CD4-positive, alpha-beta T cell (primary cell): Measurements from ENCODE around the gene BABAM2. TPM values are rescaled to one million over a fixed set of nuclear protein-coding genes. Genes with fewer than 3 reads are reported as not detected.

Experiments used
- ATAC-seq: fragments of 200-7000 bp; cut with Tn5 transposase; one replicate; pipeline ENCODE4 v1.10.0; 2022; ENCODE audit warnings: mild to moderate bottlenecking; ENCODE audit not compliant: poor library complexity
- CTCF ChIA-PET: fragments of 350-600 bp; sonication (Branson Sonifier 250); formaldehyde crosslinking; loops from one replicate; lab custom pipeline; 2021; ENCODE audit warnings: antibody characterized with exemption, inconsistent platforms; lab: Charles Lee
- POLR2A ChIA-PET: fragments of 350-600 bp; sonication (Branson Sonifier 250); formaldehyde crosslinking; loops from one replicate; lab custom pipeline; 2021; ENCODE audit warnings: antibody characterized with exemption, inconsistent platforms; lab: Charles Lee
- DNase-seq, 14 experiments: peaks; one replicate each; pipeline ENCODE4 v3.0.0-alpha.2; 2013 to 2020; ENCODE audit warnings: mixed read lengths in 2 of 14
- H3K27ac ChIP-seq, 2 donors: one replicate each; pipeline versions ENCODE4 v1.5.1 to v1.7.0; 2013; ENCODE audit warnings: low read length in 2 of 2, low read depth in 1 of 2, mild to moderate bottlenecking in 1 of 2
- H3K27me3 ChIP-seq, 2 experiments: 1 replicate in 1 of 2; 2 replicates in 1 of 2; pipeline versions ENCODE4 v1.6.1 to v1.7.0; 2013; ENCODE audit warnings: low read length in 2 of 2, control low read depth in 1 of 2, mild to moderate bottlenecking in 1 of 2, moderate library complexity in 1 of 2; ENCODE audit not compliant: insufficient read depth in 2 of 2, control insufficient read depth in 1 of 2
- H3K36me3 ChIP-seq: one replicate; pipeline ENCODE4 v1.6.1; 2013; ENCODE audit warnings: low read length, control low read depth; ENCODE audit not compliant: insufficient read depth
- H3K4me1 ChIP-seq: one replicate; pipeline ENCODE4 v1.6.1; 2013; ENCODE audit warnings: low read length, control low read depth; ENCODE audit not compliant: insufficient read depth
- H3K4me3 ChIP-seq: one replicate; pipeline ENCODE4 v1.5.1; 2013; ENCODE audit warnings: mild to moderate bottlenecking, low read length, moderate library complexity
- H3K9me3 ChIP-seq, 2 experiments: 1 replicate in 1 of 2; 2 replicates in 1 of 2; pipeline versions ENCODE4 v1.6.1 to v1.7.0; 2013; ENCODE audit warnings: low read length in 2 of 2, mild to moderate bottlenecking in 2 of 2, control low read depth in 1 of 2, moderate library complexity in 1 of 2; ENCODE audit not compliant: control insufficient read depth in 1 of 2, insufficient read depth in 1 of 2
- H3K27ac Mint-ChIP-seq: one replicate; pipeline ENCODE4 v1.8.0; 2020; ENCODE audit warnings: mixed read lengths
- H3K27me3 Mint-ChIP-seq: one replicate; pipeline ENCODE4 v1.8.0; 2021; ENCODE audit warnings: mixed read lengths
- H3K36me3 Mint-ChIP-seq: one replicate; pipeline ENCODE4 v1.8.0; 2021; ENCODE audit warnings: low read depth, mixed read lengths
- H3K4me1 Mint-ChIP-seq: one replicate; pipeline ENCODE4 v1.8.0; 2021; ENCODE audit warnings: low read depth, mixed read lengths
- H3K4me3 Mint-ChIP-seq: one replicate; pipeline ENCODE4 v1.8.0; 2020; ENCODE audit warnings: mild to moderate bottlenecking, mixed read lengths
- H3K9me3 Mint-ChIP-seq: one replicate; pipeline ENCODE4 v1.8.0; 2020; ENCODE audit warnings: mixed read lengths
- CTCF ChIP-seq: fragments of 200-600 bp; IDR thresholded peaks from one replicate; pipeline ENCODE4 v1.8.0; 2022; ENCODE audit warnings: antibody characterized with exemption, mild to moderate bottlenecking
- intact Hi-C, 2 experiments: fragments of 100-400 bp; cut with DNase I in 1 of 2; cut with micrococcal nuclease in 1 of 2; formaldehyde crosslinking; loops; one replicate each; pipeline versions ENCODE4 v1.15.1 to v1.9.0; 2023 to 2025; cut with DNase I, micrococcal nuclease
- total RNA-seq, 174 experiments: library from RNA in 2 of 174; stranded (reverse) in 2 of 174; gene quantifications; one replicate each; pipeline ENCODE4 v1.2.3 and lab custom pipeline; 2021 to 2026

Gene BABAM2
- total RNA-seq, 2 experiments from 2014 or later = 29.2 to 32.8 TPM

DNA sequence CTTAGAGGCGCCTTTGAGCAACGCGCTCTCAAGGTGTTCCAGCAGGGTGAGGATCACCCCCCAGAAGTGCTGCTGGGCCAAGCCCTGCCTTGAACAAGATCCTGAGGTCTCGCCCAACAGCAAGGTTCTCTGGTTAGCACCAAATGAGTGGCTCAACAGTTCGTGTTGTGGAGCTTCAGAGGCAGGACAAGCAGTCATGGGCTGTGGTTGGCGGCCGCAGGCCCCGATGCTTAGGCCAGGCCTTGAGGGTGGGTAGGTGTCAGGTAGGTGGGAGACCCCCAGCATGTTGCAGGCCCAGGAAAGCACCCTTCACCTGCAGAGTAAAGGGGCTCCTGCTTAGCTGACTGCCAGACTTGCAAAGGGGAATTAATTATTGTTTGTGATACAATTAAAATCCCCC lies 431.9 kb downstream of the BABAM2 start:
- TF ChIP-seq CTCF = no peak
- H3K36me3 ChIP-seq = no peaks in the 10 kb centered on the region
- CTCF ChIA-PET = no interaction called here

DNA sequence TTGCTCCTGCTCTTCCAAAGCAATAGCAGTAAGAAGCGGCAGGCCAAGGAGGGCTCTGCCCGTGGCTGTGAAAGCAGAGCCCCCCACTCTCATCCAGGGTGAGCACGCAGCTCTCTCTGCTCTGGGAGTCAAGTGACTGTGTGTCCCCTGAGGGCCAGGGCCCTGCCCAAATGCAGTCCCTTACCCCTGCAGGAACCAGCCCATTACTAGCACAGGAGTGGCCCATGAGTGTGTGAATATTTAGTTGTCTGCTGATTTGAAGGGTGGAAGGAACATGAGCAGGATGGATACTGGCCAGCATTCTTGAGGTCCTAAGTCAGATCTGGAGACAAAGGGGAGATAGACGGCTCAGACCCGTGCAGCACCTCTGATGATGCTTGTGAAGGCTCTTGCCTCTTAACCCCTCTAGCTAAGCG lies 432.5 kb downstream of the BABAM2 start:
- intact Hi-C loops = no loop called here
- no peaks in the 10 kb centered on the region for H3K36me3 ChIP-seq
- peaks cover under 1% of the 10 kb centered on the region for H3K36me3 Mint-ChIP-seq
- H3K27ac ChIP-seq = no peak overlapping the region
- H3K27me3 ChIP-seq = no peaks in the 10 kb centered on the region
- CTCF ChIA-PET = no interaction called here
- no peak overlapping the region for H3K4me3 ChIP-seq
- H3K4me1 ChIP-seq = no peaks in the 10 kb centered on the region
- no peak overlapping the region for H3K4me3 Mint-ChIP-seq
- POLR2A ChIA-PET = no interaction called here
- DNase-seq = no peak
- H3K9me3 Mint-ChIP-seq = no peaks in the 10 kb centered on the region
- H3K27ac Mint-ChIP-seq = no peak overlapping the region
- ATAC-seq = no peak
- H3K27me3 Mint-ChIP-seq = no peaks in the 10 kb centered on the region
- TF ChIP-seq CTCF = no peak
- H3K9me3 ChIP-seq = no peaks in the 10 kb centered on the region
- H3K4me1 Mint-ChIP-seq = no peaks in the 10 kb centered on the region

More for the DNA sequence above, 431.9 kb downstream of the BABAM2 start:
- H3K4me1 Mint-ChIP-seq = no peaks in the 10 kb centered on the region
- no peaks in the 10 kb centered on the region for H3K9me3 Mint-ChIP-seq
- no peaks in the 10 kb centered on the region for H3K36me3 Mint-ChIP-seq
- no peak overlapping the region for H3K27ac ChIP-seq
- intact Hi-C loops = no loop called here
- DNase-seq (no peak), ATAC-seq (no peak)
- no peak overlapping the region for H3K27ac Mint-ChIP-seq
- H3K27me3 Mint-ChIP-seq = no peaks in the 10 kb centered on the region
- H3K9me3 ChIP-seq = no peaks in the 10 kb centered on the region
- H3K4me3 Mint-ChIP-seq = no peak overlapping the region
- no peaks in the 10 kb centered on the region for H3K4me1 ChIP-seq
- H3K4me3 ChIP-seq = no peak overlapping the region
- no peaks in the 10 kb centered on the region for H3K27me3 ChIP-seq
- POLR2A ChIA-PET = no interaction called here

GRCh38 chr2:28325173-28325566 lies 434.6 kb downstream of the BABAM2 start:
- no peaks in the 10 kb centered on the region for H3K27me3 ChIP-seq
- H3K4me1 Mint-ChIP-seq = no peaks in the 10 kb centered on the region
- no peak overlapping the region for H3K4me3 Mint-ChIP-seq
- no peak for TF ChIP-seq CTCF
- ChIA-PET POLR2A (no interaction called here), CTCF (interaction anchor here (1.2 kb wide), 1 partner anchor 621 kb away, joined by 3 read pairs; no protein-coding TSS in a partner anchor)
- no peaks in the 10 kb centered on the region for H3K36me3 ChIP-seq
- no peak overlapping the region for H3K27ac ChIP-seq
- H3K9me3 Mint-ChIP-seq = no peaks in the 10 kb centered on the region
- H3K4me3 ChIP-seq = no peak overlapping the region
- ATAC-seq (no peak), DNase-seq (no peak)
- H3K9me3 ChIP-seq = no peaks in the 10 kb centered on the region
- peak overlapping the region; percentile 12 for H3K27ac Mint-ChIP-seq
- no peaks in the 10 kb centered on the region for H3K27me3 Mint-ChIP-seq
- intact Hi-C loops = no loop called here
- H3K36me3 Mint-ChIP-seq = peaks cover 11% of the 10 kb centered on the region
- H3K4me1 ChIP-seq = no peaks in the 10 kb centered on the region
